ENCODE results near the gene PER3.

The PER3 gene

GRCh38 chr1:7842517-7842916 is 58.4 kb downstream of the PER3 start:
- DNase-seq: no peak

GRCh38 chr1:7845761-7846160 is 61.7 kb downstream of the PER3 start:
- no peak for DNase-seq

- DNase-seq: no peak
These were observed 62.6 kb downstream of the PER3 start for GRCh38 chr1:7846656-7847055.

GRCh38 chr1:7847599-7847998 is 63.5 kb downstream of the PER3 start:
- no peak for DNase-seq

GRCh38 chr1:7850786-7851185 is 66.7 kb downstream of the PER3 start:
- DNase-seq: no peak

GRCh38 chr1:7852804-7853683 is 69.0 kb downstream of the PER3 start, which contains the start of gene UTS2:
UTS2 (minus strand) TSS chr1:7853065; CDS start chr1:7853003, 62 bp downstream.
- DNase-seq: no peak

- DNase-seq: no peak
These were observed 69.6 kb downstream of the PER3 start for GRCh38 chr1:7853684-7854026.

GRCh38 chr1:7856345-7856744 is 72.3 kb downstream of the PER3 start:
- DNase-seq: no peak

GRCh38 chr1:7857000-7857399 is 72.9 kb downstream of the PER3 start:
- DNase-seq: no peak

- no peak for DNase-seq
These were observed 73.9 kb downstream of the PER3 start for GRCh38 chr1:7857985-7858384.

- DNase-seq: no peak
These were observed 75.3 kb downstream of the PER3 start for GRCh38 chr1:7859406-7859805.

- no peak for DNase-seq
These were observed 76.0 kb downstream of the PER3 start for GRCh38 chr1:7860130-7860529.

- no peak for DNase-seq
These were observed 77.4 kb downstream of the PER3 start for GRCh38 chr1:7861452-7861851.

- DNase-seq: no peak
These were observed 78.3 kb downstream of the PER3 start for GRCh38 chr1:7862211-7863060.

GRCh38 chr1:7863756-7864328 is 79.8 kb downstream of the PER3 start:
- DNase-seq: no peak

GRCh38 chr1:7865978-7866377 is 81.9 kb downstream of the PER3 start:
- no peak for DNase-seq

- DNase-seq: no peak
These were observed 84.1 kb downstream of the PER3 start for GRCh38 chr1:7868070-7868780.

GRCh38 chr1:7869136-7869920 is 85.2 kb downstream of the PER3 start:
- no peak for DNase-seq

GRCh38 chr1:7871136-7871535 is 87.0 kb downstream of the PER3 start:
- no peak for DNase-seq

GRCh38 chr1:7873801-7874795 is 90.0 kb downstream of the PER3 start:
- DNase-seq: no peak

- DNase-seq: no peak
These were observed 93.9 kb downstream of the PER3 start for GRCh38 chr1:7878027-7878426.

All from NCI-H2081 treated with DMSO at 0.1 percent for 48 hours (cell line).